Suprapubic skin (tissue), 4 donors: ENCODE results near the gene S100A3. TPM values are rescaled to one million over a fixed set of nuclear protein-coding genes. Genes with fewer than 3 reads are reported as not detected.

Source experiments
- DNase-seq, 2 donors: peaks; one replicate each; pipeline ENCODE4 v3.0.0-alpha.2; 2019; ENCODE audit warnings: low spot score in 2 of 2
- H3K27ac ChIP-seq: fragments of 200-600 bp; sonication (generic); one replicate; pipeline ENCODE4 v1.5.1; 2019
- H3K27me3 ChIP-seq: fragments of 200-600 bp; sonication (generic); one replicate; pipeline ENCODE4 v1.5.1; 2019
- H3K36me3 ChIP-seq: fragments of 200-600 bp; sonication (generic); one replicate; pipeline ENCODE4 v1.5.1; 2019
- H3K4me1 ChIP-seq: fragments of 200-600 bp; sonication (generic); one replicate; pipeline ENCODE4 v1.5.1; 2019
- H3K4me3 ChIP-seq: fragments of 200-600 bp; sonication (generic); one replicate; pipeline ENCODE4 v1.5.1; 2019; ENCODE audit warnings: mild to moderate bottlenecking
- H3K9me3 ChIP-seq: fragments of 200-600 bp; sonication (generic); one replicate; pipeline ENCODE4 v1.5.1; 2019
- EP300 ChIP-seq: sonication (generic); formaldehyde crosslinking; IDR thresholded peaks from one replicate; pipeline ENCODE4 v1.6.1; 2017; ENCODE audit warnings: antibody characterized with exemption
- POLR2A ChIP-seq, 2 donors: fragments of 450-650 bp; IDR thresholded peaks; one replicate each; pipeline ENCODE4 v1.6.1; 2017; ENCODE audit warnings: antibody characterized with exemption in 2 of 2, mild to moderate bottlenecking in 2 of 2, moderate library complexity in 2 of 2
- POLR2AphosphoS5 ChIP-seq, 3 donors: sonication (generic); formaldehyde crosslinking; IDR thresholded peaks; one replicate each; pipeline ENCODE4 v1.6.1; 2017; ENCODE audit warnings: antibody characterized with exemption in 3 of 3
- WGBS: methylation state at CpG from one replicate; pipeline ENCODE4 v1.1.5; 2018; 5-methylcytosine and 5-hydroxymethylcytosine counted together
- total RNA-seq, 4 donors: library from RNA; depleted of rRNA; stranded (reverse); fragments of >200 nt; gene quantifications; one replicate each; pipeline ENCODE4 v1.1.0, GENCODE V29; 2016
- TF ChIP-seq, protein P1 (sequence below), 2 donors: fragments of 200-600 bp in 1 of 2; fragments of 450-650 bp in 1 of 2; sonication (generic) in 1 of 2; IDR thresholded peaks; one replicate each; pipeline ENCODE4 v1.5.1; 2016 to 2019; ENCODE audit warnings: antibody characterized with exemption in 2 of 2, mild to moderate bottlenecking in 1 of 2, moderate library complexity in 1 of 2

Gene S100A3
- total RNA-seq, 4 donors from 2014 or later = 42.6 to 342 (median 88.0) TPM; not detected in 1

- H3K4me1 ChIP-seq = peaks cover 94% of the 10 kb centered on the region
Observed at GRCh38 chr1:153541641-153542590, 7.1 kb downstream of the S100A3 start.

GRCh38 chr1:153540394-153541361, 8.4 kb downstream of the S100A3 start, which contains the start of gene S100A5:
TSS of gene S100A5 (minus strand) at chr1:153540934. CDS start at chr1:153540191, 743 bp downstream.
- no peak within 1 kb of the TSS for H3K4me3 ChIP-seq
- H3K27me3 ChIP-seq = no peaks in the 10 kb centered on the region
- H3K4me1 ChIP-seq = peaks cover 94% of the 10 kb centered on the region
- no peak for DNase-seq
- 56% methylated on average over 11 of the region's 11 CpGs for whole genome bisulfite sequencing
- no peaks in the 10 kb centered on the region for H3K36me3 ChIP-seq
- peak within 1 kb of the TSS; percentile 71 for H3K27ac ChIP-seq
- TF ChIP-seq EP300 = no peak
- TF ChIP-seq, protein P1, sequence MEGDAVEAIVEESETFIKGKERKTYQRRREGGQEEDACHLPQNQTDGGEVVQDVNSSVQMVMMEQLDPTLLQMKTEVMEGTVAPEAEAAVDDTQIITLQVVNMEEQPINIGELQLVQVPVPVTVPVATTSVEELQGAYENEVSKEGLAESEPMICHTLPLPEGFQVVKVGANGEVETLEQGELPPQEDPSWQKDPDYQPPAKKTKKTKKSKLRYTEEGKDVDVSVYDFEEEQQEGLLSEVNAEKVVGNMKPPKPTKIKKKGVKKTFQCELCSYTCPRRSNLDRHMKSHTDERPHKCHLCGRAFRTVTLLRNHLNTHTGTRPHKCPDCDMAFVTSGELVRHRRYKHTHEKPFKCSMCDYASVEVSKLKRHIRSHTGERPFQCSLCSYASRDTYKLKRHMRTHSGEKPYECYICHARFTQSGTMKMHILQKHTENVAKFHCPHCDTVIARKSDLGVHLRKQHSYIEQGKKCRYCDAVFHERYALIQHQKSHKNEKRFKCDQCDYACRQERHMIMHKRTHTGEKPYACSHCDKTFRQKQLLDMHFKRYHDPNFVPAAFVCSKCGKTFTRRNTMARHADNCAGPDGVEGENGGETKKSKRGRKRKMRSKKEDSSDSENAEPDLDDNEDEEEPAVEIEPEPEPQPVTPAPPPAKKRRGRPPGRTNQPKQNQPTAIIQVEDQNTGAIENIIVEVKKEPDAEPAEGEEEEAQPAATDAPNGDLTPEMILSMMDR (IDR thresholded peaks at IDR 0.05) = no peak
- TF ChIP-seq POLR2AphosphoS5 (IDR thresholded peaks at IDR 0.05) = no peak
- TF ChIP-seq POLR2A (IDR thresholded peaks at IDR 0.05) = no peak
- H3K9me3 ChIP-seq = no peaks in the 10 kb centered on the region

More at GRCh38 chr1:153541641-153542590, 7.1 kb downstream of the S100A3 start:
- no peak for TF ChIP-seq POLR2A (IDR thresholded peaks at IDR 0.05)
- TF ChIP-seq, protein P1 (IDR thresholded peaks at IDR 0.05) = no peak
- Histone ChIP-seq H3K27ac (peak overlapping the region; percentile 71), H3K4me3 (no peak overlapping the region), H3K27me3 (no peaks in the 10 kb centered on the region), H3K9me3 (no peaks in the 10 kb centered on the region), H3K36me3 (no peaks in the 10 kb centered on the region)
- 59% methylated on average over 13 of the region's 13 CpGs for WGBS
- DNase-seq = no peak

- Histone ChIP-seq H3K36me3 (no peaks in the 10 kb centered on the region), H3K4me1 (peaks cover 96% of the 10 kb centered on the region), H3K9me3 (no peaks in the 10 kb centered on the region), H3K4me3 (no peak overlapping the region), H3K27me3 (no peaks in the 10 kb centered on the region), H3K27ac (peak overlapping the region; percentile 71)
- TF ChIP-seq POLR2AphosphoS5 (IDR thresholded peaks at IDR 0.05) (no peak), EP300 (no peak), POLR2A (IDR thresholded peaks at IDR 0.05) (no peak)
- WGBS = 81% methylated on average over 4 of the region's 4 CpGs
- no peak for DNase-seq
Observed at GRCh38 chr1:153539395-153540093, 9.5 kb downstream of the S100A3 start.

DNA sequence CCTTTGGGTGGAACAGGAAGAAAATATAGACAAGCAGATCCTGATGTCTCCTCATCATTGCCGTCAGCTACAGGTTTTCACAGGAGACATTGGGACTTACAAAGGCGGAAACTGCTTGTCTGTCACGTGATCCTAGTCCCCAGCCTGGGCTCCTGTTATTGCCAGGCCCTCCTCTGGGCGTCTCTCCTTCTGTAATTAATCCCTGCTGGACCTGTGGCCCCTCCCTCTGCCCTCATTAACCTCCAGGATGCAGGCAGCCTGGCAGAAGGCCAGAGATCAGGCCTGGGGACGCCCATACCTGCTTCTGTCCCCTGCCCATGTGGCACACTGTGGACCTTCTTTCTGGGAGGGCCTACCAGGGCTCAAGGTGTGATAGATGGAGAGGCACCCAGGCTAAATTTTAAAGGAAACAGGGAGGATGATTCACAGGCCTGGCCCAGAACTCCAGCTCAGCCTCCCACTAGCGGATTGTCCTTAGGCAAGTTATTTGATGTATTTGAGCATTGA, 10.7 kb downstream of the S100A3 start:
- Histone ChIP-seq H3K36me3 (no peaks in the 10 kb centered on the region), H3K4me1 (peaks cover 96% of the 10 kb centered on the region), H3K4me3 (no peak overlapping the region), H3K9me3 (no peaks in the 10 kb centered on the region), H3K27ac (peak overlapping the region; percentile 57), H3K27me3 (no peaks in the 10 kb centered on the region)
- TF ChIP-seq EP300 (no peak), POLR2A (IDR thresholded peaks at IDR 0.05) (no peak), POLR2AphosphoS5 (IDR thresholded peaks at IDR 0.05) (no peak)
- TF ChIP-seq, protein P1 (IDR thresholded peaks at IDR 0.05) = no peak
- DNase-seq = no peak
- WGBS = 20% methylated on average over 6 of the region's 6 CpGs

DNA sequence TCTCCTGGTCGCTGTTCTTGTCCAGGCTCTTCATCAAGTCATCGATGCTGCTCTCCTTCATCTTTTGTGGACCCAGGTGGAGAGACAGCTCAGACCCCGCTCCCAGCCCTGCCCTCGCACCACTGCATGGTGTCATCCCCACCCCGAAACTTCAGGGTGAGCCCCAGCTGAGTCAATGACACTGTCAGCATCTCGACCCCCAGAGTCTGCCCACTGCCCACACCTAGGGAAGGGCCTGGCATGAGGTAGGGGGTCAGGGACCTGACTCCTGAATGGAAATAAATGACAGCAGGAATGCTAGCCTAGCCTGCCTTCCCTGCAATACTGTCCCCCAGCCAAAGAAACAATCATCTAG, 11.7 kb downstream of the S100A3 start:
- no peaks in the 10 kb centered on the region for H3K27me3 ChIP-seq
- no peak overlapping the region for H3K27ac ChIP-seq
- H3K4me3 ChIP-seq = no peak overlapping the region
- DNase-seq = no peak
- WGBS = 100% methylated on average over 6 of the region's 6 CpGs
- H3K4me1 ChIP-seq = peaks cover 96% of the 10 kb centered on the region
- no peaks in the 10 kb centered on the region for H3K36me3 ChIP-seq
- H3K9me3 ChIP-seq = no peaks in the 10 kb centered on the region
- no peak for TF ChIP-seq POLR2A (IDR thresholded peaks at IDR 0.05)
- TF ChIP-seq, protein P1 (IDR thresholded peaks at IDR 0.05) = no peak
- TF ChIP-seq POLR2AphosphoS5 (IDR thresholded peaks at IDR 0.05) = no peak
- no peak for TF ChIP-seq EP300
